ENCODE measurements around the gene KRT24.

DNA sequence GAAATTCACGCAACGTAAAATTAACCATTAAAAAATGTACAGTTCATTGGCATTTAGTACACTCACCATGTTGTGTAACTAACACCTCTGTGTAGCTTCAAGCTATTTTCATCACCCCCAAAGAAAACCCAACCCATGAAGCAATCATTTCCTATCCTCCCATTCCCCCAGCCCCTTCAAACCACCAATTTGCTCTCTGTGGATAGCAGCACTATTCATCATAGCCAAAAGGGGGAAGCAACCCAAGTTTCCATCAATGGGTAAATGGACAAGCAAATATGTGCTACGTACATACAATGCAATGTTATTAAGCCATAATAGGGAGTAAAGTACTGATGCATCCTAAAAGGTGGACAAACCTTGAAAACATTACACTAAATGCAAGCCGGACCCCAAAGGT lies 27.6 kb downstream of the KRT24 start:
- TF ChIP-seq POLR2A (IDR thresholded peaks at IDR 0.05) (no peak), CTCF (IDR thresholded peaks at IDR 0.05) (no peak), EP300 (IDR thresholded peaks at IDR 0.05) (no peak)

Data from suprapubic skin (tissue), 3 donors.